ENCODE data around the gene ZNF746. TPM values are rescaled to one million over a fixed set of nuclear protein-coding genes. Genes with fewer than 3 reads are reported as not detected.

The ZNF746 gene
- total RNA-seq, 1 experiment from 2014 or later = 22.0 TPM

DNA sequence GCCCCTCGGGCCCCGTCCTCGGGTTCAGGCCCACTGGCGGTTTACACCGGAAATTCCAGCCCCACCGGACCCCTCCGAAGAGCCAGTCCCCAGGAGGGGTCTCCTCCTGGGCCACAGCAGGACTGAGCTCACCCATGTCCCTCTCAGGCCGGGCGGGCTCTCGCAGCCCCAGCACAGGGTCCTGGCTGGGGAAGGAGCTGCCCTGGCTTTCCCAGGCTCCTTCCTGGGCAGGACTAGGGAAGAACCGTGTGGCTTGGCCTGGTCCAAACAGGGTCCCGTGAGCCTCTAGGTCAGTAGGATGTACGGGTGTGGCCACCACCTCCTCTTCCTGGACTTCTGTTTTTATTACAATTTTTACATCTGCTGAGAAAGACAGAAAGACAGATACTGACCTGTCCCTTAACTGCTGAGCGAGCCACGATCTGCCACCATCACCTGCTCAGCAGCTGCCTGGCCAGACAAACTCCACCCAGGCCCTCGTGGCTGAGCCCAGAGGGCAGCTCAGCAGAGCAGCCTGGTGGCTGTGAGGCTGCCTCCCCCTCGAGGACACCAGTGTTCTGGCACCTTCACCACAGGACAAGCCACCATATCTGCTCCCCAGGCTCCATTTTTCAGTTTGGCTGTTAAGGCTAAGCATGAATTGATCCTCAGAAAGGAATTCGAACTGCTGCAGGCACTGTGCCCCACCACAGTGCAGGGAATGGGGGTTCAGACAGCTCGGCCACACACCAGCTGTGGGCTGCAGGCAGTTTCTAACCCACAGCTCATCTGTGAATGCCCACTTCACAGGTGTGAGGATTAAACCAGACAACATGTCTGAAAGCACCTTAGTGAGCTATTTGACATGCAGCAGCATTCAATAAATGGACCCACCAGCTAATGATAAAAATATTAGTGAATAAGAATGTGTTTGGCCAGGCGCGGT, 22.2 kb downstream of the ZNF746 start:
- Mint-ChIP-seq H3K4me3 (ENCODE audit: unreplicated experiment) (no peak overlapping the region), H3K9me3 (ENCODE audit: unreplicated experiment) (no peaks in the 10 kb centered on the region), H3K27me3 (ENCODE audit: insufficient read depth, unreplicated experiment) (no peaks in the 10 kb centered on the region), H3K27ac (ENCODE audit: low read depth, unreplicated experiment) (no peak overlapping the region), H3K4me1 (ENCODE audit: insufficient read depth, unreplicated experiment) (peaks cover 8% of the 10 kb centered on the region), H3K36me3 (ENCODE audit: insufficient read depth, unreplicated experiment) (peaks cover 65% of the 10 kb centered on the region)
- intact Hi-C loops (cut with micrococcal nuclease) = no loop called here
- TF ChIP-seq, protein P1, sequence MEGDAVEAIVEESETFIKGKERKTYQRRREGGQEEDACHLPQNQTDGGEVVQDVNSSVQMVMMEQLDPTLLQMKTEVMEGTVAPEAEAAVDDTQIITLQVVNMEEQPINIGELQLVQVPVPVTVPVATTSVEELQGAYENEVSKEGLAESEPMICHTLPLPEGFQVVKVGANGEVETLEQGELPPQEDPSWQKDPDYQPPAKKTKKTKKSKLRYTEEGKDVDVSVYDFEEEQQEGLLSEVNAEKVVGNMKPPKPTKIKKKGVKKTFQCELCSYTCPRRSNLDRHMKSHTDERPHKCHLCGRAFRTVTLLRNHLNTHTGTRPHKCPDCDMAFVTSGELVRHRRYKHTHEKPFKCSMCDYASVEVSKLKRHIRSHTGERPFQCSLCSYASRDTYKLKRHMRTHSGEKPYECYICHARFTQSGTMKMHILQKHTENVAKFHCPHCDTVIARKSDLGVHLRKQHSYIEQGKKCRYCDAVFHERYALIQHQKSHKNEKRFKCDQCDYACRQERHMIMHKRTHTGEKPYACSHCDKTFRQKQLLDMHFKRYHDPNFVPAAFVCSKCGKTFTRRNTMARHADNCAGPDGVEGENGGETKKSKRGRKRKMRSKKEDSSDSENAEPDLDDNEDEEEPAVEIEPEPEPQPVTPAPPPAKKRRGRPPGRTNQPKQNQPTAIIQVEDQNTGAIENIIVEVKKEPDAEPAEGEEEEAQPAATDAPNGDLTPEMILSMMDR (IDR thresholded peaks at IDR 0.05; ENCODE audit: unreplicated experiment) = no peak
- ChIA-PET CTCF (interaction anchor here (0.6 to 2.5 kb wide), 4 partner anchors 12 to 183 kb away, joined by 3 to 10 read pairs (median 4); partner anchors contain the start of gene ZNF777), POLR2A (interaction anchor here (1.1 kb wide), 1 partner anchor 15 kb away, joined by 5 read pairs; the partner anchor contains the start of gene ZNF777)
- no peak for DNase-seq (ENCODE audit: unreplicated experiment)
- no TSS peak for BruUV-seq (replicated peaks)

DNA sequence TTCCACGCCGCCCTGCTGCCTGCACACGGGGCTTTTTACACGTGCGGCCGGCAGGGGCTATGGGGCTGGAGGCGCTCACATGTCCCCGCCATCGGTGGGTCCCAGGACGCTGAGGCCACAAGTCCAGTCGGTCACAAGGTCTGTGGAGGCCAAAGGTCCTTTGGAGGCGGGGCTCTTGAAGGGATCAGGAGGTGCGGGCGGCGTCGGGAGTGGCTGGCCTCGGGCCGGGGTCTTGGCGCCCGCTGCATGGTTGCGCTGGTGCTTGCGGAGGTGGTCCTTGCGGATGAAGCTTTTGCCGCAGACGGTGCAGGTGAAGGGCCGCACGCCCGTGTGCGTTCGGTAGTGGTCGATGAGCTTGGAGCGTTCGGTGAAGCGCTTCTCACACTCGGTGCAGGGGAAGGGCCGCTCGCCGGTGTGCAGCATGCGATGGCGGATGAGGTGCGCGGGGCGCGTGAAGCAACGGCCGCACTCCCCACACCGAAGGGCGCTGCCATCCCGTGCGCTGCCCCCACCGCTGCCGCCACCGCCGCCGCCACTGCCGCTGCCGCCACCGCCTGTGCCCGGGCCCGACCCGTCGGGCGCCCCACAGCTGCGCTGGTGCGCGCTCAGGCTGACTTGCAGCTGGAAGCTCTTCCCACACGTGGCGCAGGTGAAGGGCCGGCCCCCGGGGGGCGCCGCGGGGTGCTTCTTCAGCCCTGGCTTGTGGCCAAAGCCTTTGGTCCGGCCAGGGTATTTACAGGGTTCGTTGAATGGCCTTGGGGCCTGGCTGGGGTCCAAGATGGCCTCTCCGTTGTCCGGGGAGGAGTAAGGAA, 23.1 kb downstream of the ZNF746 start:
- Mint-ChIP-seq H3K36me3 (ENCODE audit: insufficient read depth, unreplicated experiment) (peaks cover 63% of the 10 kb centered on the region), H3K9me3 (ENCODE audit: unreplicated experiment) (no peaks in the 10 kb centered on the region), H3K4me1 (ENCODE audit: insufficient read depth, unreplicated experiment) (peaks cover 8% of the 10 kb centered on the region), H3K4me3 (ENCODE audit: unreplicated experiment) (no peak overlapping the region), H3K27me3 (ENCODE audit: insufficient read depth, unreplicated experiment) (no peaks in the 10 kb centered on the region), H3K27ac (ENCODE audit: low read depth, unreplicated experiment) (no peak overlapping the region)
- no peak for DNase-seq (ENCODE audit: unreplicated experiment)
- BruUV-seq (replicated peaks) = no TSS peak
- POLR2A ChIA-PET = interaction anchor here (1.4 kb wide), 1 partner anchor 14 kb away, joined by 6 read pairs; the partner anchor contains the start of gene ZNF777
- TF ChIP-seq, protein P1 (IDR thresholded peaks at IDR 0.05; ENCODE audit: unreplicated experiment) = no peak
- intact Hi-C loops (cut with micrococcal nuclease) = no loop called here
- CTCF ChIA-PET = interaction anchor here (0.6 to 2.5 kb wide), 2 partner anchors 14 to 182 kb away, joined by 3 to 10 read pairs; partner anchors contain the start of gene ZNF777

DNA sequence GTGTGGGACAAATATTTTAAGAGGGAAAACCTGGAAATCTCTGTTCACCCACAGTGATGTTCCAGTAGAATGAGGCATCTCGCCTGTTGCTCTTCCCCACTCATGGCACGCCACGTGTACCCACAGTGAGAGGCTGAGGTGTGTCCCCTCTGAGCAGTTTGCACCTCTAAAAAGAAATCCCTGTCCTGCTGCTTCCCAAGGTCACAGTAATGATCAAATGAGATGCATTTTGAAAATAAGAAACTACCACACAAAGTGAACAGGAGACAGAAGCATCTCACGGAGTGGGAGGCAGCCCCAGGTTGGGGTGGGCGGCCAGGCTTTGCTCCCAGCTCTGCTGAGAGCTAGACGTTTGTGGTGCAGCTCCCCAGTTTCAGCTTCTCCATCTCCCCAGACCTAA, 24.4 kb downstream of the ZNF746 start:
- no peaks in the 10 kb centered on the region for H3K9me3 Mint-ChIP-seq (ENCODE audit: unreplicated experiment)
- H3K27ac Mint-ChIP-seq (ENCODE audit: low read depth, unreplicated experiment) = no peak overlapping the region
- DNase-seq (ENCODE audit: unreplicated experiment) = no peak
- no peak overlapping the region for H3K4me3 Mint-ChIP-seq (ENCODE audit: unreplicated experiment)
- CTCF ChIA-PET = no interaction called here
- no peaks in the 10 kb centered on the region for H3K27me3 Mint-ChIP-seq (ENCODE audit: insufficient read depth, unreplicated experiment)
- no peaks in the 10 kb centered on the region for H3K4me1 Mint-ChIP-seq (ENCODE audit: insufficient read depth, unreplicated experiment)
- TF ChIP-seq, protein P1 (IDR thresholded peaks at IDR 0.05; ENCODE audit: unreplicated experiment) = no peak
- no TSS peak for BruUV-seq (replicated peaks)
- intact Hi-C loops (cut with micrococcal nuclease) = no loop called here
- POLR2A ChIA-PET = interaction anchor here (1.4 kb wide), 1 partner anchor 13 kb away, joined by 6 read pairs; the partner anchor contains the start of gene ZNF777
- H3K36me3 Mint-ChIP-seq (ENCODE audit: insufficient read depth, unreplicated experiment) = peaks cover 54% of the 10 kb centered on the region

Measured in MCF 10A (cell line).